ENCODE results near the gene DDX51.

Gene DDX51, protein sequence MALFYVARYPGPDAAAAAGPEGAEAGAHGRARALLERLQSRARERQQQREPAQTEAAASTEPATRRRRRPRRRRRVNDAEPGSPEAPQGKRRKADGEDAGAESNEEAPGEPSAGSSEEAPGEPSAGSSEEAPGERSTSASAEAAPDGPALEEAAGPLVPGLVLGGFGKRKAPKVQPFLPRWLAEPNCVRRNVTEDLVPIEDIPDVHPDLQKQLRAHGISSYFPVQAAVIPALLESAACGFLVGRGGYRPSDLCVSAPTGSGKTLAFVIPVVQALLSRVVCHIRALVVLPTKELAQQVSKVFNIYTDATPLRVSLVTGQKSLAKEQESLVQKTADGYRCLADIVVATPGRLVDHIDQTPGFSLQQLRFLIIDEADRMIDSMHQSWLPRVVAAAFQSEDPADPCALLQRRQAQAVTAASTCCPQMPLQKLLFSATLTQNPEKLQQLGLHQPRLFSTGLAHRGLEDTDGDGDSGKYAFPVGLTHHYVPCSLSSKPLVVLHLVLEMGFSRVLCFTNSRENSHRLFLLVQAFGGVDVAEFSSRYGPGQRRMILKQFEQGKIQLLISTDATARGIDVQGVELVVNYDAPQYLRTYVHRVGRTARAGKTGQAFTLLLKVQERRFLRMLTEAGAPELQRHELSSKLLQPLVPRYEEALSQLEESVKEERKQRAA

DNA sequence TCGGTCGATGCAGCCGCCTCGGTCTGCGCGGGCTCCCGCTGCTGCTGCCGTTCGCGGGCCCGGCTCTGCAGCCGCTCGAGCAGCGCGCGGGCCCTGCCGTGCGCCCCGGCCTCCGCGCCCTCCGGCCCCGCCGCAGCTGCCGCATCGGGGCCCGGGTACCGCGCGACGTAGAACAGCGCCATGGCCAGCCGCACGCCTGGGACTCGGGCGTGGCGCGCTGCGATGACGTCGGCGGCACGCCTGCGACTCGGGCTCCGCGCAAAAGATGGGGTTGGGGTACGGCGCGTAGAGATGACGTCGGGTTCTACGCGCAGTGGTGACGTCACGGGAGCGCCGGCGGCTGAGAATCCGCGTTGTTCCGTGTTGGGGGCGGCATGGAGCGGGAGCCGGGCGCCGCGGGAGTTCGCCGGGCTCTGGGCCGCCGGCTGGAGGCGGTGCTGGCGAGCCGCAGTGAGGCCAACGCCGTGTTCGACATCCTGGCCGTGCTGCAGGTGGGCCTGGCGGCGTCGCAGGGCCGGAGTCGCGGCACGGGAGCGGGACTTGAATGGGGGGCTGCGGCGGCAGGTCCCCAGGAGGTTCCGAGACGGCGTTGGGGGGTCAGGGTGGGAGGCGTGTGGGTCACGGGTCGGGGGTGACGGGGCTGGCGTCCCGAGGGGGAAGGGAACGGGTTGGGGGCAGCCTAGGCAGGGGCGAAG, at the start of gene DDX51, which contains the start of gene NOC4L:
TSS of gene DDX51 (minus strand) at position 205 of the 695 bp plus-strand sequence. CDS start at position 182, 23 bp downstream.
TSS of gene NOC4L (plus strand) at position 343 of the 695 bp plus-strand sequence. CDS start at position 375, 32 bp downstream.
- DNase-seq, result peak; percentile 69

DNA sequence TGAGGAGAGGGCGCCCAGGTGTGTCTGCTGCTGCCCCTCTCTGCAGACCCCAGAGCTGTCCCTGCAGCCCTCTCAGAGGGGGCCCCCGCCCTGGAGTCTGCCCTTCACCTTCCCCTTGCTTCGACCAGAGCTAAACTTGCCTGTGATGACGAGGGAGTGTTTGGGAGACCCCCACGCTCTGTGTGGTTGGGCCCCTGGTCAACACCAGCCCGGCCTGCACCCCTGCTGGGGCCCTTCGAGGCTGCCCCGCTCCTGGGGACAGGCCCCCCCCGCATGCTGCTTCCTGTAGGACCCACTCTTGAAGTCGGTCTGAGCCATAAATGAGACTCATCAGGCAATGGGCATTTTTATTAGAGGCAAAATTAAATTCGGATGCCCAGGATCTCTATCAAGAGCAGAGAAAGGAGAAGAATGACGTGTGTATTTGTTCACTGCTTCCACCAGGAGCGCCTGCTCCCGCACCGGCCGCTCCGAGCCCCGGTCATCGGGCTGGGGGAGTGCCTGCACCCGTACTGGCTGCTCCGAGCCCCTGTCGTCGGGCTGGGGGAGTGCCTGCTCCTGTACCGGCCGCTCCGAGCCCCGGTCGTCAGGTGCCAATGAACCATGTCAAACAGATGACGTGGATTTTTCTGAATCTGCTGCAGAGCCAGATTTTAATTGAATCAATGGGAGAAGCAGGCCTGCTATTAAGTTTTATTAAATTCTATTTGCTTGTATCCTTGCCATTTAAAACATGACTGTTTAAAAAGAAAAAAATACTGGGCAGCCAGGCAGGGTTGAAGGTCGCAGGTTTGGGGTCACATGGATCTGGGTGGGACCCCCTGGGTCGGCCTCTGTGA, 47.8 kb upstream of the DDX51 start:
- DNase-seq, result no peak

DNA sequence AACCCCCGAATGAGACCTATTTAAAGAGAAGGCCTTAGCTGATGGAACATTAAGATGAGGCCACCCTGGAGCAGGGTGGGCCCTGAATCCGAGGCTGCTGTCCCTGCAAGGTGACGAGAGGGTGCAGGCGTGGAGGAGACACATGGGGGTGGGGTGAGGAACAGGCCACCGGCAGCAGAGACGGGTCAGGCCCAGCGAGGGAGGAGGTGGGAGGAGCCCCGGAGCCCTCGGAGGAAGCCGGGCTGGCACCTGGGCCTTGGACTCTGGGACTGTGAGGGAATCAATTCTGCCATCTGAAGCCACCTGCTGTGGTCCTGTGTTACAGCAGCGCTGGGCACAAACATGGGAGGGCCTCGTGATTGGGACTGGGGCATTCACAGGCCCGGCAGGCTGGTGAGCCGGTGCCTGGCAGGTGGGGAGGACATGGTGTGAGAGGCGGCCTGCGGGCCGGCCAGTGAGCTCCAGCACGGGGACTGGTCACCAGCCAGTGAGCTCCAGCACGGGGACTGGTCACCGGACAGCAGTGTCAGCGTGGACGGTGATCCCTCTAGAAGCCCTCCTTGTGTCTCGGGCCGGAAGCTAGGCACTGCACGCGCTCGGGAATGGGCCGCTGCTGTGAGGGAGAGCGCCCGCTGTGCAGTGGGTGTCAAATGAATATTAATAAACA, 46.8 kb upstream of the DDX51 start:
- no peak for DNase-seq

DNA sequence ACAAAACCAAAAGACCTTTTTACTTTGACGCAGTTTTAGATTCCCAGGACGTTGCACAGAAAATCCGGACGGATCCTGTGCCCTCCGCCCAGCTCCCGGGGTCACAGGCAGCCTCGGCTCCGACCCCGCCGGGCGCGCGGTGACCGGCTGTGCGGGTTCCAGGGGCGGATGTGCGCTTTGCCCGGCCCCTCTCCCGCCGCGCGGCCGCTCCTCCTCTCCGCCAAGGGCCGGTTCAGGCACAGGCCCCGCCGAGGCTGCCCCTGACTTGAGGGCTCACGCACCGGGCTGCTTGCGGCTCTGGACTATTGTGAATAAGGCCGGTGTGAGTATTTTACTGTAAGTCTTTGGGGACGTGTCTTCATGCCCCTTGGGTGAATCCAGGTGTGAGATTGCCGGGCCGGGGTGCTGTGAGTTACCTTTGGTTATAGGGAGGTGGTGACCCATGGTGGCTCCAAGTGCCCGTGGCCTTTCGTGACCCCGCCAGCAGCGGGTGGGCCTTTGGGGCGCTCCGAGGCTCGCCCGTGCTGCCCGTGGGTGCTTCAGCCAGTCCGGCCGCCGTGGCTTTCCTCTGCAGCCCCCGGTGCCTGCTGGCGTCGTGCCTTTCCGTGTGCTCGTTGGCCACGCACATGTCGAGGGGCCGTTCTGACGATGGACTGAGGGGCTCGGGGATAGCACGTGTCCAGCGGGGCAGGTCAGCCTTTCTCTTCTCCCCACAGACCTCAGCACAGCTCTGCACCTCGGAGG, 46.1 kb upstream of the DDX51 start:
- no peak for DNase-seq

DNA sequence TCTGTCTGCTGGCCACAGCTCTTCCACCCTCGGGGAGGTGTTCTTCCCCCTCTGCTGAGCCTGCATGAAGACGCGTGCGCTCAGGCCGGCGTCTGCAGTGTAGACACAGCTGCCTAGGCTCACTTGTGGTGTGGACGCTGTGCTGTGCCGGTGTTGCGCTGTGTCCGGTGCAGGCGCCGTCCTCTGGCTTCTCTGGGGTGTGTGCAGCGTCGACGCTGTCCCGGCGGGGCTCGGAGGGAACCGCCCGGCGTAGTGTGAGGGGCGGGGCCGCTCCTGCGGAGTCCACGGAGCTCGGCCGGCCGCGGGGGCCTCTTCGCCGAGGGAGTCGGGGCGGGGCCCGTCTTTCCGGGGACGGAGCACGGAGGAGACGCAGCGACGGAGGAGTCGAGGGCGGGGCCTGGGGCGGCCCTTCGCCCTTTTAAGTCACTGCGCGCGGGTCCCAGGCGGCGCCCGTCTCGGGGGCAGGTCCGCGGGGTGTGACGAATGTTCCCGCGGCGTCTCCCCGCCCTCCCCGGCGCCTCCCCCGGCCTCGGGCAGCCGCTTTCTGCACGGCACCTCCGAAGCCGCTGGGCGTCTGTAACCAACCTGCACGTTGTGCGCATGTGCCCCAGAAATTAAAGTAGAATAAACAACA, 45.4 kb upstream of the DDX51 start:
- DNase-seq, result peak; percentile 28

DNA sequence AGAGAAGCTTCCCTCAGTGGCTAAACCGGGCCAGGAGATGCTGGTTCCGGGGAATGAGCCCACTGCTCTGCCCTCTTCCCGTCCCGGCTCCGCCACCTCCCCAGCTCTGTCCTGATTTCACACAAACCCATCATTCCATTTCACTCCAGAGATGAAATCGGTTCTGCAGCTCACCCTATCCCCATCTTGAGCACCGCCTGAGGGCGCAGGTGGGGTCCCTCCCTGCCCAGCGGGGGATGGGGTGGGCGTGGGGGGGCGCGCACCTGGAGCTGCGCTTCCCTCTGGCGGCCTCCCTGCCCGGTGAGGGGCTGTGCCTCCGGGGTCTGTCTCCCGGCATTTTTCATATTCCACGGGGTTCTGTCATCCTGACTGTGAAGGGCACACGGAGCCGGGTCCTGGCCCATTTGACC, 44.8 kb upstream of the DDX51 start:
- DNase-seq, result no peak

DNA sequence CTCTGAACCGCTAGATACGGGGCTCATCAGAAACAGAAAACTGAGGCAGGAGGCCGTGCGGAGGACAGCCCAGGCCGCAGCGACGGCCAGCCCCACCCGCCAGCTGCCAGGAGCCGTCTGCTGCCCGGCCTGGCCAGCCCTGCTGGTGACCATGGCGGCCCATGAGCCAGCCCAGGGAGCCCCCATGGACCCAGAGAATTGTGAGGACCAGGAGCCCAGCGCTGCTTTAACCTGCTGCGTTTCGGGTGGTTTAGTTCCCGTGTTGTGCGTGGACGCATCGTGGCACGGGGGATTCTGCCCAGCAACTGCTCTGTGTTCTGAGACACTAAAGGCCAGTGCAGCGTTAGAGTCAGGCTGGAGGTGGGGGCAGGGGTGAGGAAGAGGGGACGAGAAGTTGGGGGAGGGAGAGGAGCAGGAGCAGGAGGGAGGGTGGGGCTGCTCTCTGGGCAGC, 44.4 kb upstream of the DDX51 start:
- DNase-seq, result no peak

DNA sequence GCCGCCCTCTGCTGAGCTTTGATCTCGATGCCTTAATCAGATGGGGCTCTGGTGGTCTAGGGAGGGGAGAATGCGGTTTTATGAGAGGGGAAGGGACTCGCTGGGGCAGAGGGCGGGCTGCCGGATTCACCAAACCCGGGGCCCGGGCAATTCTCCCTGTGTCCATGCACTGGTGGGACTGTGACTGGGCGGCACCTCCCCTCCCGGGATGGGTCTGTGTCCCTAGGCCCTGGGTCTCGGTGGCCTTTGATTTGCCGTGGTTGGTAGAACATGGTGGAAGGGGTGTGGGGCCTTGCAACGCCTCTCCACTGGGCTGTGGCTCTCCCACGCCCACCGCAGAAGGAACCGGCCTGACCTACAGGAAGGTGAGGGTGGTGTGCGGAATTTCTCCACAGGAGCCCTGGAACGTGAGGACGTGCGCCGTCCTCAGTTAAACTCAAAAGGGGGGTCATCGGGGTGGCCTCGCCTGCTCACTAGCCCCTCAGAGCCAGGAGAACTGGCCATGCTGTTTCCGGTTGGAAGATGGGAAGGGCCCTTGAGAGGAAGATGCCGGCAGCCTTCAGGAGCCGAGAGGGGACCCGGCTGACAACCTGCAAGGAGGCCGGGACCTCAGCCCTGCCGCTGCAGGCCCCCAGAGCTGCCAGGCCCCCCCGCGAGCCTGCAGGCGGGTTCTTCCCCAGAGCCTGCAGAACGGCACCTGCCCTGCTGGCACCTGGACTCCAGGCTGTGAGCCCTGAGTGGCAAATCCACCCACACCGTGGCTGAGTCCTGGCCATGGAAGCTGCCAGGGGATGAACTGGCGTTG, 43.7 kb upstream of the DDX51 start:
- DNase-seq, result no peak

DNA sequence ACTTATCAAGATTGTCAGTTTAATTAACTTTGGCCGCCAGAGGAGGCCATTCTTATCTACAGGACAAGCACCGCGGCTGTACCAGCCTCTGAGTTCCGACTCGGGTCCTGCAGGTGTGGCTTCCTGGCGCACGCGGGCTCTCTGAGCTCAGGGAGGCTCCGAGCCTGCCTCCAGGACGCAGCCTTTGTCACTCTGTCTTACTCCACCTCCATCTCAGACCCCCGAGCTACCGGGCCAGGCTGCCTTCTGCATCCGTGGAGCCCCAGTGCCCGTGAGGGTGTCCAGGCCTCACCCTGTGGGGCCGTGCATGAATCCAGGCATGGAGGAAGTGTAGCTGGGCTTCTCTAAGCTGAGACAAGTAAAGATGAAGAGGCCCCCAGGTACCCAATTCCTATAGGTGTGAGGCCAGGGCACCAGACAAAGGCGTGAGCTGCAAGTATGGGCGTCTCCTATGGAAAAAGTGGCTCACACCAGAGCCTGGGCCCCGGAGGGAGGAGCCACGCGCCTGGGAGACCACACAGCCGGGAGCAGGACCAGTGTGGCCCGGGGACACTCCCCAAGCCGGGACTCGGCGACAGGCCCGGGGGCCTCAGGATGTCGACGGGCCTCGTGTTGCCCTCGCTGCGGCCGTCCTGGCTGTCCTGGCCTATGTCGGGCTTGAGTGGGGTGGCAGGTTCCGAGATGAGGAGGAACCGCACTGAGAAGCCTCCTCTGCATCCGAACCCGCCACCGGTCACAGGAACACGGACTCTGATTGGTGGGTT, 42.9 kb upstream of the DDX51 start:
- DNase-seq, result no peak

DNA sequence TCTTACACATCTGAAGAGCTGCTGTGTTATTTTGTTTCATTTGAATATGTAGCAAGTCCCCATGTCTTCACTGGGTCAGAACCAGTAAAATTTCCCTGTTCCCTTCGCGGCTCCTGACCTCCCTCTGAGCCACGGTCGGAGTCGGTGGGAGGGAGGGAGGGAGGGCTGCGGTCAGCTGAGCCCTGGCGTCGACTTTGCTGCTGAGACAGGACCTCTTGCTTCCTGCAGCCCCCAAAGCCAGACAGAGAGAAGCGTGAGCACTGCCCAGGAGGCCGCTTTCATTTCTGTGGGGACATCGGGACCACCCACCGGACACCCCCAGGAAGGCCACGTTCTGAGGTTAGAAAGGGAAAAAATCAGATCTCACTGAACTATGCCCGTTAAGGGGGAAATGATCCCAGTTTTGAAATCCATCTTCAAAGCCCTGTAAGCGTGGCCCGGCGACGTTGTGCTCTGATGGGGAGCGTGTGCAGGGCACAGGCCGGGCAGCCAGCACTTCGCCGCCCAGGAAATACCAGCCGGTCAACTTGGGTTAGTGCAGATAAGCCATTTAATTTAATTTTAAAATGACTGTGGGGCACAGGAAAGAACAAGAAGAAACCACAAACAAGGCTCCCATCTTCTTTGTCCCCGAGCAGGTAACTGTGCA, 42.2 kb upstream of the DDX51 start:
- no peak for DNase-seq

DNA sequence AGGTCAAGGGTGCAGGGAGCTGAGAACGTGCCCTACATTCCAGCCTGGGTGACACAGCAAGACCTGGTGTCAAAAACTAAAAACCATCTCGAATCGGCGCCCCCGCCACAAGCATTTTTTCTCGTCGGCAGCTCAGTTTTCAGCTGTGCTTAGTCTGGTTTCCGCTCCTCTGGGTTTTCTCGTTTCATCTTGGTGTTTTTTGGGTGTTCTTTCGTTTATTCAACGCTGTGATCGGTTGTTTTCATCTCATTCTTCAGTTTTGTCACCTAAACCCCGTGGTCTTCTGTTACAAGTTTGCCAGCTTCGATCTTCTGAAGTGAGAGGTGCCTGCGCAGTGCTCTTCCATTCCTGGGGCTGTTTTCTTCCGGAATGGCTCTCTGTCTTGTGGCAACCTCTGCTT, 41.6 kb upstream of the DDX51 start:
- no peak for DNase-seq

DNA sequence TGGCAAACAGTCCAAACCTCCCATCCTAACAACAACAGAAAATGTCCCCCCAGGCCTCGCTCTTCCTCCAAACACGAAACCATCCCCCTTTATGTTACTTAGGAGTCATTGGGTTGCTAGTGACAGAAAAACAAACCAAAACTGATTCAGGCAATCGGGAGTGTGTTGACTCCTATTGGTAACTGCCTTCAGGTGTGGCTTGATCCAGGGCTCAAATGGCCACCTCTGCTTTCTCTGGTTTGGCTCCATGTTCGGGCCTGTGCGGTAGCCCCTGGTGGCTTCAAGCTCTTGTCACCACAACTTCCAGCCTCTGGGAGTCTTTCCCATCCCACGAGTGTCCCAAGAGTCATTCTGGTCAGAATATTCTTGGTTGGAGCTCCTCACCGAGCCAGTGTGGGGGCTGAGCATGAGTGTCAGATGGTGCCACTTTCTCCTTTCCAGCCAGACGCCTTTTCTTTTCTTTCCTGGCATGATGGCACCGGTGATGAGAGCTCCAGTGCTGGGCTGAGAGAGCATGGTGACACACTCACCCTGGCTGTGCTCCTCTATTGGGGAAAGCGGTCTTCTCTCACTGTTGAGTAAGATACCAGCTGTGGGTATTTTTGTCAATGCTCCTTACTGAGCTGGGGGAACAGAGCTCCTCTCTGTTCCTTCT, 38.7 kb upstream of the DDX51 start:
- DNase-seq, result no peak

DNA sequence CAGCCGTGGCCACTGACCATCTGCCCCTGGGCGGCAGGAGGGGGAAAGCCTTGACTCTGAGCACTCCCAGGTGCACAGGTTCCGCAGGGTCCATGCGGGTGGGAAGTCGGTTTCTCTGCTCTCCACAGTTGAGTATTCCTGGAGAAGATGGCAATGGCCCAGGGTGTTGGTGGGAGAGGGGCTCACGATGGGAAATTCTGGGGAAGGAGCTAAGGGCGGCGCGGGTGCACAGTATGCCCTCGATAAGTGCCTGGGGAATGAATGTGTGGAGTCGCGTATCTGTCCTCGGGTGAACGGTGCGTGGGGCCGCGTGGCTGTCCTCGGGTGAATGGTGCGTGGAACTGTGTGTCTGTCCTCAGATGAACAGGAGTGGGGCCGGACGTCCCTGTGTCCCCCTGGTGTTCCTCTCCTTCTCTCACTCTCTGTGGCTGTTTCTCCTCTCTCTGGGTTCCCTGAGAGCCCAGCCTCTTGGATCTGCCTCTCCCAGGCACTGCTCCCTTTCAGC, 38.1 kb upstream of the DDX51 start:
- no peak for DNase-seq

DNA sequence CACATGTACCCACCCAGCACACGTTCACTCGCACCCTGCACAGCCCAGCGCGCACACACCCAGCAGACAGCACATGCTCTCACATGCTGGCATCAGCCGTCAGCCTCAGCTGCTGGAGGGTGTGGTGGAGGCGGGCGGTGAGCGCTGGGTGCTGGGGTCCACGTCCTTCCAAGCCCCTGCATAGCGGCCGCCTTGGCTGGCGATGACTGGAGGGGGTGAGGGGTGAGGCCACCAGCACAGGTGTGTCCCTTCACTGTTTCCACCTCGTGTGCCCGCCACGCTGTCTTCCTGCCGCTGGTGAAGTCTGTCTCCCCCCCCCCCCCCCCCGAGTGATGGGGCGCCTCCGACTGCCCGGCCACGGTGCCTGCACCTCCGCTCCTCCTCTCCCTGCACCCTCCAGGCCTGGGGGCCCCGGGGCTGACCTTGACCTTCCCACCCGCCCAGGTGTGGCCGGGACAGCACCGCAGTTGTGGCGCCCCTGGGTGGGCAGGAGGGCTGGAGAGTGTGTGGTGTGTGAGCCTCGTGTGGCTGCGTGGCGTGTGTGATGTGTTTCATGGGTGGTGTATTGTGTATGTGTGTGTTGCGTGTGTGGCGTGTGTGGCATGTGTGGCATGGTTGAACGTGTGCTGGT, 37.6 kb upstream of the DDX51 start:
- no peak for DNase-seq

DNA sequence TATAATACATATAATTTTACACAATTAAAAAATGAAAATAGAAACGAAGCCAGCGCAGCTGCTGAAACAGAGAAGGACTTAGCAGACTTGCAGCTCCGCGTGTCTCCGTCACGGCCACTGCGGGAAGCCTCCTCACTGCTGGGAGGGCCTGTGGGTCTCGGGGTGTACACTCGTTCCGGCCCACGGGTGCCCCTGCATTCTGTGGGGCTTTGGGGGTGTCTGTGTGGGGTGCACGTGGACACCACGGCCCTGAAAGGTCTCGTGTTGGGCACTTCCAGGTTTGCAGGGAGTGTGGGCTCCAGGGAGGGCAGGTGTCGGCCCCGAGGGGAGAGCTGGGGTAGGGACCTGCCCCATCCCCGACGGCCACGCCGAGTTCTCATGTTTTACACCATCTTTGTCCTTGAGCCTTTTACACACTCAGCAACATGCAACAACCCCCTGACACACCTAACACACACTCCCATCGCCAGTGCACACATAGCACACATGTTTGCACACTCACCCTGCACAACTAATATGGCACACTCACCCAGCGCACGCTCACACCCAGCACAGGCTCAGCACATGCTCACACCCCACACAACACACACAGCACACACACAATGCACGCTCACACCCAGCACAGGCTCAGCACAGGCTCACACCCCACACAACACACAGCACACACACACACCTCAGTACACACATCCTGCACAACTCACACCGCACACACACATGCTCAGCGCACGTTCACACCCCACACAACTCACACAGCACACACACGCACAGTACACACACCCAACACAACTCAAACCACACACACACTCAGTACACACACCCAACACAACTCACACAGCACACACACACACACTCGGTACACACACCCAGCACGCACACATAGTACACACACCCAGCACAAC, 36.8 kb upstream of the DDX51 start:
- no peak for DNase-seq

Data from NCI-H526 treated with DMSO at 0.1 percent for 48 hours (cell line).